Stimulated activated CD8-positive, alpha-beta memory T cell treated with anti-CD3 and anti-CD28 coated beads, Interleukin-15, amount 100 ng/mL, for 48 hours (primary cell): ENCODE measurements around the gene ALB.

Experiments
- DNase-seq, 2 donors: peaks; one replicate each; pipeline ENCODE4 v3.0.0-alpha.2; 2020; ENCODE audit warnings: low read depth in 2 of 2

The ALB gene

GRCh38 chr4:73429826-73430587 lies 25.9 kb downstream of the ALB start:
- DNase-seq, result no peak

- no peak for DNase-seq
Measured at GRCh38 chr4:73431813-73432168, 27.7 kb downstream of the ALB start.

- DNase-seq, result no peak
Measured at GRCh38 chr4:73432169-73433000, 28.3 kb downstream of the ALB start.

- no peak for DNase-seq
Measured at GRCh38 chr4:73433140-73433539, 29.1 kb downstream of the ALB start.

GRCh38 chr4:73434311-73434710 lies 30.2 kb downstream of the ALB start:
- no peak for DNase-seq

- DNase-seq, result no peak
Measured at GRCh38 chr4:73435984-73436383, 31.9 kb downstream of the ALB start, which contains the start of gene AFP. TSS of gene AFP (plus strand) at chr4:73436221. CDS start at chr4:73436263, 42 bp downstream.

GRCh38 chr4:73436674-73437557 lies 32.8 kb downstream of the ALB start:
- no peak for DNase-seq

- DNase-seq, result no peak
Measured at GRCh38 chr4:73437558-73437956, 33.5 kb downstream of the ALB start.

GRCh38 chr4:73438048-73438447 lies 34.0 kb downstream of the ALB start:
- DNase-seq, result no peak

GRCh38 chr4:73438582-73439215 lies 34.6 kb downstream of the ALB start:
- DNase-seq, result no peak

- DNase-seq, result no peak
Measured at GRCh38 chr4:73439445-73439844, 35.4 kb downstream of the ALB start.

GRCh38 chr4:73439991-73440390 lies 35.9 kb downstream of the ALB start:
- no peak for DNase-seq

- DNase-seq, result no peak
Measured at GRCh38 chr4:73440653-73441052, 36.6 kb downstream of the ALB start.

- no peak for DNase-seq
Measured at GRCh38 chr4:73442275-73442674, 38.2 kb downstream of the ALB start.

GRCh38 chr4:73443224-73443623 lies 39.1 kb downstream of the ALB start:
- DNase-seq, result no peak

GRCh38 chr4:73445383-73446335 lies 41.6 kb downstream of the ALB start:
- DNase-seq, result no peak

- no peak for DNase-seq
Measured at GRCh38 chr4:73446336-73446938, 42.4 kb downstream of the ALB start.

GRCh38 chr4:73447671-73448070 lies 43.6 kb downstream of the ALB start:
- DNase-seq, result no peak

- DNase-seq, result no peak
Measured at GRCh38 chr4:73448448-73449203, 44.5 kb downstream of the ALB start.
